HG03064 (cell line): ENCODE measurements around the gene ECE1.

ENCODE experiments used
- ATAC-seq: cut with Tn5 transposase; IDR thresholded peaks from one replicate; pipeline ENCODE4 v1.9.1; 2021; ENCODE audit warnings: low read depth; ENCODE audit not compliant: unreplicated experiment

Gene ECE1

GRCh38 chr1:21308847-21309652 is 18.8 kb upstream of the ECE1 start:
- ATAC-seq = no peak

DNA sequence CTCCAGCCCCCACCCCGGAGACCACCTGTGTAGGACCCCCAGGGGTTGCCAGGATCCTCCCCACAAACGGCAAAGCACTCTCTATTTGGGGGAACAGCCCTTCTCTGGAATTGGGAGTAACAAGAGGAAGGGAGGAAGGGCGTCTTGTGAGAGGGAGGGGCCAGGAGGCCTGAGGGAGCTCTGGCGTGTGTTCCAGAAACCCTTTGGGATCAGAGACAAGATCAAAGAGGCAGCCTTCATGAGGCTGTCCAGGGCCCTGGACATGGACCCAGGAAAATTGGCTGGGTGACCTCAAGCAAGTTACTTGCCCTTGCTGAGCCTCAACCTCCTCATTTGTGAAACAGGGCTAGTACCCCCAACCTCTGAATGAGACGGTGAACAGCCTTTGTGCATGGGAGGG is 18.1 kb upstream of the ECE1 start:
- ATAC-seq = no peak

- ATAC-seq = no peak
Measured at GRCh38 chr1:21307663-21308305, 17.5 kb upstream of the ECE1 start.

- no peak for ATAC-seq
Measured at GRCh38 chr1:21307210-21307609, 16.9 kb upstream of the ECE1 start.

- ATAC-seq = no peak
Measured at GRCh38 chr1:21305900-21306189, 15.6 kb upstream of the ECE1 start.

DNA sequence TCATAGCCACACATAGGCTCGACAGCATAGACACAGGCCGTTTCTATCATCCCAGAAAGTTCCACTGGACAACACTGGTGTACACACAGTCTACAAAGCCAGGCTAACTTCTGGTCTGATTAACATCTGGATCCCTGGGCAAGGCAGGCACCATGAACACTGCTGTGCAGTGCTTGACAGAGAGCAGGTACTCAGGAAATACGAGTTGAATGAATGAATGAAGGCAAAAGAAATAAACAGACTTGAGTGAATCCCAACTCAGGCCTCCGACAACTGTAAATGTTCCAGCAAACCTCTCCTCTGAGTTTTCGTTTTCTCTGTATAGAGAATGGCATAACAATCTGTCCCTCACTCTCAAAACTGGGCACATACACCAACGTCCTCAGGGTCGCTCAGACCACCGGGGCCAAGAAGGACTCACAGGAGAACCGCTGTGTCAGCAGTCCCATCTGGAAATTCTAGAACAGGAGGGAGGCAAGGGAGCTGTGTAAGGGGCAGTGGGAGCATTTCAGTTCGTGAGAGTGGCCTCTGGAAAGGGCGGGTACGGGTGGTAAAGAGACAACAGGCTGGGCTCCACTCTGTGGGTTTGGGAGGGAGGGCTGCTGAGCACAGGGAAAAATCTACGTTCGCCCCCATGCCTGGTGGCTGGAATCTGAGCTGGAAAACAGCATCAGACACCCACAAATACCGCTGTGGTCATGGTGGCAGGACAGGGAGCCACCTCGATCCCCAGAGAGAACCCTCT is 15.1 kb upstream of the ECE1 start:
- ATAC-seq = no peak

GRCh38 chr1:21304488-21304887 is 14.2 kb upstream of the ECE1 start:
- ATAC-seq = no peak

GRCh38 chr1:21302747-21303715 is 12.8 kb upstream of the ECE1 start:
- no peak for ATAC-seq

DNA sequence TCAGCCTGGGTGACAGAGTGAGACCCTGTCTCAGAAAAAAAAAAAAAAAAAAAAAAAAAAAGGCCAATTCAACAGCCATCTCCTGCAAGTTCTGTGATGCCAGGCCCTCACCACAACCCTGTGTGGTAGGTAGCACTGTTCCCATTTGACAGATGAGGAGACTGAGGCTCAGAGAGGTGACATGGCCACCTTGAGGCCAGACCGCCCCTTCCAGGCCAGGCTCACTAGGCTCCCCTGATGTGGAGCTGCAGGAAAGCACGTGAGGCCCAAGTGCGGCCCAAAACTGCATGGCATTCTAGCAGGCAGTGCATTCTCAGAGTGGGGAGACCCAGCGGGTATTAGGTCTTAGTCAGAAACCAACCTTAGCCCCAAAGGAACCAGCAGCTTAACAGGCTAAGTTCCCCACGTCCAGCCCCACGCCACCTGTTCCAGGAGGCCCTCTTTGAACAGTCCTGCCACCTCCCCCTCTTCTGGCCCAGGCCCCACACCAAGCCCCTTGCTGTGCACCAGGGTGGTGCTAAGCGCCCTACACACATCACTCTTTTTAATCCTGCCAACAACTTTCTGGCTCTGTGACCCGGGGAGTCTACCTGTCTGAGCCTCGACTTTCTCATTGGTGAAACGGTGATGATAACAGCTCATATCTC is 11.7 kb upstream of the ECE1 start:
- ATAC-seq = no peak

DNA sequence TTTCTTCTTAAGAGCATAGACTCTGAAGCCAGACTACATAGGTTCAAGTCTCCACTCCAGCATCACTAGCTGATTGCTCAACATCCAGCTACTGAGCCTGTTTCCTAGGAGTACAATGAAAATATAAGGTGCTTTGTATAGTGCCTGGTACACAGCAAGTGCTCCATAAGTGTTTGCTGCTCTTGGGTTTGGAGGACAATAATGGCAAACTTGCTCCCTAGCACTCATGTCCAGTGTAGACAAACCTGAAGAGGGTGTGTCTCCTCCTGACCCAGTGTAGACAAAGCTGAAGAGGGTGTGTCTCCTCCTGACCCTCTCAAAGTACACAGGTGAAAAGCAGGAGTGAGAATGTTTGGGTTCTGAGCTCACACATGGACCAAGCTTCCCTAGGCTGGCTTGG is 10.5 kb upstream of the ECE1 start:
- no peak for ATAC-seq

GRCh38 chr1:21299780-21300395 is 9.6 kb upstream of the ECE1 start:
- no peak for ATAC-seq

DNA sequence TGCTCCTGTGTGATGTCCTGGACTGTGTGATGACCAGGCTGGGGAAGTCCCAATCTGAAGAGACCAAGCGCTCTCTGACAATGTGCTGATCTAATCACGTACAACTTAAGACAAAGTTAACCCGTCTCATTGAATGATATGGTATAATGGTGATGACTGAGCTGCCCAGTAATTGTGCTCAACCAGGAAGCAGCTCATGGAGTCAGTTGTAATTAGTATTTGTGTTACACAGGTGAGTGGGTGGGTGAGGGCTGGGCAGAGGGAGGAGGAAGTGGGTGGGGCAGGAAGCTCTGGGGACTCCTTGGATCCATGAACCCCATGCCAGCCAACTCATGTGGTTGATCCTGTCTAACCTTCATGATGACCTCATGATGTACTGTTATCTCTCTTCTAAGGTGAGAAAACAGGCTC is 8.7 kb upstream of the ECE1 start:
- ATAC-seq = no peak

DNA sequence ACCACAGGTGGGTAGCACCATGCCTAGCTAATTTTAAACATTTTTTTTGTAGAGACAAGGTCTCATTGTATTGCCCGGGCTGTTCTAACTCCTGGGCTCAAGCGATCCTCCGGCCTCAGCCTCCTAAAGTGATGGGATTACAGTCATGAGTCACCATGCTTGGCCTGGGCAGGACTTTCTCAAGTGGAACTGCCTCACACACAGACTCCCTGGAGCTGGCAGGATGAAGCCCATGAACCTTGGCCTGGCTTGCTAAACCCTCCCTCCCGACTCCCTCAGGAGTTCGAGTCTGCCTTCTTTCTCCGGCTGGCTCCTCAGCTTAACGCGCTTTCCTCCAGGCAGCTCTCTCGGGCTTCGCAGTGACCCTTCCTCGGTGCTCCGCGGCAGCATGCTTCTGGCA is 7.7 kb upstream of the ECE1 start:
- no peak for ATAC-seq

- no peak for ATAC-seq
Measured at GRCh38 chr1:21296509-21297354, 6.5 kb upstream of the ECE1 start.

GRCh38 chr1:21295545-21295944 is 5.3 kb upstream of the ECE1 start:
- ATAC-seq = no peak

DNA sequence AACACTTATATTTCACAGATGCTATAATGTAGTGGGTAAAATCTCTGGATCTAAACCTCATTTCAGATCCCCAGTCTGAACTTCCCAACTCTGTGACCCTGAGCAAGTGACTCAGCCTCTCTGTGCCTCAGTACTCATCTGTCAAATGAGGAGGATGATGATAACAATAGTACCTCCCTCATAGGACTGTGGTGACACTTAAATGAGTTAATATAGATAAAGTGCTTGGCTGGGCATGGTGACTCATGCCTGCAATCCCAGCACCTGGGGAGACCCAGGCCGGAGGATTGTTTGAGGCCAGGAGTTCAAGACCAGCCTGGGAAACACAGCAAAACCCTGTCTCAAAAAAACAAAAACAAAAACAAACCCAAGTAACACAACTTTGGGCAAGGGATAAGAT is 4.7 kb upstream of the ECE1 start:
- no peak for ATAC-seq

GRCh38 chr1:21294266-21294989 is 4.2 kb upstream of the ECE1 start:
- peak; percentile 63 for ATAC-seq
